NT2/D1 (cell line): ENCODE data around the gene GH2.
"Not testable (repeated sequence)": the region's sequence is repeated elsewhere in the genome, so short reads cannot be mapped to it uniquely, and the experiment has no call there.

Source experiments
- SUZ12 ChIP-seq: IDR thresholded peaks from 2 replicates; pipeline ENCODE4 v1.6.1; 2011; ENCODE audit not compliant: insufficient read length, insufficient read depth; ENCODE audit errors: extremely low read depth
- YY1 ChIP-seq: IDR thresholded peaks from 2 replicates; pipeline ENCODE4 v1.6.1; 2011; ENCODE audit not compliant: insufficient read length, insufficient read depth
- ZNF274 ChIP-seq: IDR thresholded peaks from 2 replicates; pipeline ENCODE4 v1.6.1; 2011; ENCODE audit warnings: mild to moderate bottlenecking, low read depth, low read length

- not testable (repeated sequence) for TF ChIP-seq YY1, ZNF274, SUZ12
Measured at GRCh38 chr17:63869491-63870291, 12.1 kb downstream of the GH2 start.
